B cell (primary cell): ENCODE results near the gene PCDHA1.

Experiments
- CTCF ChIP-seq: fragments of 200-600 bp; IDR thresholded peaks from one replicate; pipeline ENCODE4 v1.8.0; 2022; ENCODE audit warnings: antibody characterized with exemption, mild to moderate bottlenecking
- EZH2 ChIP-seq: IDR thresholded peaks from 2 replicates; pipeline ENCODE4 v1.6.1; 2012; ENCODE audit warnings: borderline replicate concordance, low read depth, mild to moderate bottlenecking, moderate library complexity, low read length; ENCODE audit not compliant: insufficient read depth, poor library complexity, severe bottlenecking

GRCh38 chr5:140969880-140970279 is 183.9 kb downstream of the PCDHA1 start:
- TF ChIP-seq CTCF (no peak), EZH2 (no peak)
